Astrocyte (in vitro differentiated cells and primary cell): ENCODE measurements around the gene VENTX.

ENCODE experiments used
- EZH2 ChIP-seq: IDR thresholded peaks from 2 replicates; pipeline ENCODE4 v1.6.1; 2012; ENCODE audit warnings: mild to moderate bottlenecking, low read length, inconsistent platforms; ENCODE audit not compliant: insufficient read depth
- TF ChIP-seq, protein P1 (sequence below): IDR thresholded peaks from 2 replicates; pipeline ENCODE4 v1.5.1; 2011; ENCODE audit warnings: low read depth, mild to moderate bottlenecking, inconsistent platforms, low read length, moderate library complexity; ENCODE audit not compliant: insufficient read depth

DNA sequence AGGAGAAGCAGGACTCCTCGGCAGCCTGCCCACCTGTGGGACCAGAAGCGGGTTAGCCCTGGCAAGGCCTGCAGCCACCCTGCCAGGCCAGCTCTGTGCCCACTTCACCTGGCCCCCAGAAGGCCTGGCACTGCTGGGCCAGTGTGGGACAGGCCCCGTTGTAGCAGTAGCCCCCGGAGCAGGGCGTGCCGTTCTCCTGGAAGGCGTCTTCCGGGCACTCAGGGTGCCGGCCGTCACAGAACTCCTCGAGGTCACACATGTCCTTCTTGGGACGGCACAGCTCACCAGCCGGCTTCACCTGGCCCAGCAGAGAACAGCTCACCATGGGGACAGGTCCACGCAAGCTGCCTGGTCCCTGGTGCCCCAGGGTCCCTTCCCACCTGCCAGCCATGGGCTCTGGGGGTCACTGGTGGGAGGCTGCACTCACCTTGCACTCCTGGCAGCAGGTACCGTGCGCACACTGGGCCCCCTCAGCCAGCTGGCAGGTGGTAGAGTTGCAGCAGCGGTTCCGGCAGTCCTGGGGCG is 33.2 kb downstream of the VENTX start:
- no peak for TF ChIP-seq EZH2
- TF ChIP-seq, protein P1, sequence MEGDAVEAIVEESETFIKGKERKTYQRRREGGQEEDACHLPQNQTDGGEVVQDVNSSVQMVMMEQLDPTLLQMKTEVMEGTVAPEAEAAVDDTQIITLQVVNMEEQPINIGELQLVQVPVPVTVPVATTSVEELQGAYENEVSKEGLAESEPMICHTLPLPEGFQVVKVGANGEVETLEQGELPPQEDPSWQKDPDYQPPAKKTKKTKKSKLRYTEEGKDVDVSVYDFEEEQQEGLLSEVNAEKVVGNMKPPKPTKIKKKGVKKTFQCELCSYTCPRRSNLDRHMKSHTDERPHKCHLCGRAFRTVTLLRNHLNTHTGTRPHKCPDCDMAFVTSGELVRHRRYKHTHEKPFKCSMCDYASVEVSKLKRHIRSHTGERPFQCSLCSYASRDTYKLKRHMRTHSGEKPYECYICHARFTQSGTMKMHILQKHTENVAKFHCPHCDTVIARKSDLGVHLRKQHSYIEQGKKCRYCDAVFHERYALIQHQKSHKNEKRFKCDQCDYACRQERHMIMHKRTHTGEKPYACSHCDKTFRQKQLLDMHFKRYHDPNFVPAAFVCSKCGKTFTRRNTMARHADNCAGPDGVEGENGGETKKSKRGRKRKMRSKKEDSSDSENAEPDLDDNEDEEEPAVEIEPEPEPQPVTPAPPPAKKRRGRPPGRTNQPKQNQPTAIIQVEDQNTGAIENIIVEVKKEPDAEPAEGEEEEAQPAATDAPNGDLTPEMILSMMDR, result no peak
